Motor neuron (in vitro differentiated cells): ENCODE results near the gene CLTCL1. TPM values are rescaled to one million over a fixed set of nuclear protein-coding genes. Genes with fewer than 3 reads are reported as not detected.

Experiments used
- ATAC-seq, 8 experiments: fragments of 200-7000 bp; cut with Tn5 transposase; replicated peaks in 6 of 8; 2 replicates each; pipeline ENCODE4 v1.8.0; 2021; ENCODE audit warnings: mild to moderate bottlenecking in 8 of 8, moderate library complexity in 8 of 8
- H3K27ac ChIP-seq, 2 donors: fragments of 250-450 bp; sonication (Bioruptor Pico); 2 replicates each; pipeline ENCODE4 v1.9.0; 2021; ENCODE audit warnings: antibody characterized with exemption in 2 of 2, mild to moderate bottlenecking in 2 of 2, moderate library complexity in 1 of 2
- H3K4me1 ChIP-seq, 2 donors: fragments of 250-450 bp; sonication (Bioruptor Pico); replicated peaks in 1 of 2; 2 replicates each; pipeline ENCODE4 v1.6.1; 2021; ENCODE audit warnings: antibody characterized with exemption in 2 of 2, mild to moderate bottlenecking in 2 of 2, moderate library complexity in 1 of 2
- H3K4me3 ChIP-seq, 5 donors: fragments of 250-450 bp; sonication (Bioruptor Pico); 2 replicates each; pipeline ENCODE4 v1.9.0; 2021; ENCODE audit warnings: antibody characterized with exemption in 5 of 5, mild to moderate bottlenecking in 5 of 5, moderate library complexity in 4 of 5
- WGBS, 10 experiments: fragments of 450-650 bp; shearing (Covaris generic); methylation state at CpG; one replicate each; pipeline ENCODE4 v1.0.0; 2022; 5-methylcytosine and 5-hydroxymethylcytosine counted together
- in situ Hi-C, 9 experiments: fragments of 400-800 bp; cut with MboI; loops; one replicate each; pipeline ENCODE4 v1.15.0; 2021; ENCODE audit warnings: low sequenced_read_pairs in 9 of 9, low pct_unique_long_range_greater_than_20kb in 2 of 9; ENCODE audit not compliant: unreplicated experiment in 9 of 9
- total RNA-seq, 8 experiments: library from RNA; unstranded; fragments of 300-600 nt; gene quantifications; 2 replicates each; pipeline versions ENCODE4 v1.2.3 to v1.2.4, GENCODE V29; 2022

The CLTCL1 gene
- total RNA-seq, 8 experiments from 2014 or later = 3.5 to 12.8 (median 6.1) TPM

DNA sequence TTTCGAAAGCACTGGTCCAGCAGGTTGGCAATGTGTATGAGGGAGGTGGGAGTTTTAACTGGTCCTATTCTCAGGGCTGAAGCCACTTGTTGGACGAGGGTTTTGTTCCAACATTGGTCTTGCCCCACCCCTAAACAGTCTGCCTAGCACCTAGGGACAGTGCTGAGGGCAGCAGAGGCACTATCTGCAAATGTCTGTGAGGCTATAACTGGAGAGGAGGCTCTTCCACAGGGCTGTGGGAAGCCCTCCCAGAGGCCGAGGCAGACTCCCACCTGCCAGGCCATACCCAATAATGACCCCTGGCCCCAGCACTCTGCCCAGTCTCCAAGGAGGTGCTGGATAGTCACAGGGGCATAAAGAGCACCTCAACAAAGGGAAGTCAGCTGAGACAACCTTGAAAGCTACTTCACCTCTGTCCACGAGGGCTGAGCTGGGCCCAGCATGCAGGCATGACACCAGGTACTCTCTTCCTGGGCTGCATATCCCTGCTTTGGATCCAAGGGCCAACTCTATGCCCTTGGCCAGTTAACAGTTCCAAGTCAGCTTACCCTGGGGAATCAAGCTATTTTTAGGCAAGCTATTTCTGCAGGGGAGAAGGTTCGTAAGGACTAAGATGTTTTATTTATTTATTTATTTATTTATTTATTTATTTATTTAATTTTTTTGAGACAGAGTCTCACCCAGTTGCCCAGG, 72.8 kb downstream of the CLTCL1 start:
- WGBS, 10 experiments = 0 to 100% (median 78%) methylated on average over 1 to 3 of the region's 5 CpGs; no CpG with 5 or more reads in 1 of the 10 experiments
- no peak for ATAC-seq
- Histone ChIP-seq H3K4me1 (peaks cover 3% of the 10 kb centered on the region in 2 donors), H3K27ac (no peak overlapping the region), H3K4me3 (no peak overlapping the region)
- in situ Hi-C loops = loop anchor here in 1 of 9 experiments (25.0 kb wide), 1 partner anchor 119 kb away; no protein-coding TSS in a partner anchor

GRCh38 chr22:19216579-19216978, 74.9 kb downstream of the CLTCL1 start:
- H3K4me3 ChIP-seq = no peak overlapping the region
- 82 to 100% (median 86%) methylated on average over 1 to 4 of the region's 5 CpGs; no CpG with 5 or more reads in 5 of the 10 experiments for WGBS, 10 experiments

GRCh38 chr22:19215360-19215759, 76.2 kb downstream of the CLTCL1 start:
- WGBS, 10 experiments = 80 to 100% (median 97%) methylated on average over 1 to 9 of the region's 14 CpGs; no CpG with 5 or more reads in 4 of the 10 experiments
- Histone ChIP-seq H3K4me1 (peaks cover 4 to 10% of the 10 kb centered on the region in 2 donors), H3K4me3 (no peak overlapping the region), H3K27ac (no peak overlapping the region)
- ATAC-seq = no peak
- in situ Hi-C loops = loop anchor here in 1 of 9 experiments (25.0 kb wide), 1 partner anchor 122 kb away; no protein-coding TSS in a partner anchor

More at GRCh38 chr22:19216579-19216978, 74.9 kb downstream of the CLTCL1 start:
- in situ Hi-C loops = loop anchor here in 1 of 9 experiments (25.0 kb wide), 1 partner anchor 121 kb away; no protein-coding TSS in a partner anchor
- no peak for ATAC-seq
- Histone ChIP-seq H3K27ac (peak overlapping the region in 1 of 2 donors; percentile 58), H3K4me1 (peaks cover 4 to 10% of the 10 kb centered on the region in 2 donors)

- 0 to 60% (median 22%) methylated on average over 1 to 3 of the region's 4 CpGs; no CpG with 5 or more reads in 3 of the 10 experiments for WGBS, 10 experiments
- peaks cover 4 to 10% of the 10 kb centered on the region in 2 donors for H3K4me1 ChIP-seq
- no peak overlapping the region for H3K27ac ChIP-seq
- in situ Hi-C loops = loop anchor here in 1 of 9 experiments (25.0 kb wide), 1 partner anchor 123 kb away; no protein-coding TSS in a partner anchor
- H3K4me3 ChIP-seq = no peak overlapping the region
- ATAC-seq = peak in 2 of 8 experiments; percentile 43 to 48
Observed at GRCh38 chr22:19214078-19214473, 77.4 kb downstream of the CLTCL1 start.

GRCh38 chr22:19213442-19214077, 78.0 kb downstream of the CLTCL1 start:
- H3K4me1 ChIP-seq = peaks cover 4 to 10% of the 10 kb centered on the region in 2 donors
- no peak overlapping the region for H3K27ac ChIP-seq
- 20 to 70% (median 41%) methylated on average over 1 to 8 of the region's 9 CpGs; no CpG with 5 or more reads in 1 of the 10 experiments for WGBS, 10 experiments
- no peak overlapping the region for H3K4me3 ChIP-seq
- peak in 6 of 8 experiments; percentile 10 to 84 (median 46) for ATAC-seq
- in situ Hi-C loops = loop anchor here in 1 of 9 experiments (25.0 kb wide), 1 partner anchor 124 kb away; no protein-coding TSS in a partner anchor

- Histone ChIP-seq H3K27ac (no peak overlapping the region), H3K4me3 (no peak overlapping the region), H3K4me1 (peaks cover 4 to 8% of the 10 kb centered on the region in 2 donors)
- in situ Hi-C loops = loop anchor here in 1 of 9 experiments (25.0 kb wide), 1 partner anchor 124 kb away; no protein-coding TSS in a partner anchor
- WGBS, 10 experiments = 54 to 100% (median 65%) methylated on average over 1 of the region's 1 CpG; no CpG with 5 or more reads in 4 of the 10 experiments
- ATAC-seq = no peak
Observed at GRCh38 chr22:19213001-19213400, 78.5 kb downstream of the CLTCL1 start.

- Histone ChIP-seq H3K4me3 (no peak overlapping the region), H3K27ac (no peak overlapping the region), H3K4me1 (peaks cover 4 to 8% of the 10 kb centered on the region in 2 donors)
- 50 to 100% (median 96%) methylated on average over 1 of the region's 1 CpG; no CpG with 5 or more reads in 2 of the 10 experiments for WGBS, 10 experiments
- ATAC-seq = no peak
- in situ Hi-C loops = loop anchor here in 1 of 9 experiments (25.0 kb wide), 1 partner anchor 125 kb away; no protein-coding TSS in a partner anchor
Observed at GRCh38 chr22:19212302-19212870, 79.1 kb downstream of the CLTCL1 start.

GRCh38 chr22:19210188-19210587, 81.3 kb downstream of the CLTCL1 start:
- in situ Hi-C loops = loop anchor here in 1 of 9 experiments (25.0 kb wide), 1 partner anchor 127 kb away; no protein-coding TSS in a partner anchor
- 83 to 100% (median 97%) methylated on average over 1 to 12 of the region's 14 CpGs; no CpG with 5 or more reads in 5 of the 10 experiments for WGBS, 10 experiments
- no peak for ATAC-seq
- Histone ChIP-seq H3K4me3 (no peak overlapping the region), H3K27ac (no peak overlapping the region), H3K4me1 (peaks cover 4 to 8% of the 10 kb centered on the region in 2 donors)

DNA sequence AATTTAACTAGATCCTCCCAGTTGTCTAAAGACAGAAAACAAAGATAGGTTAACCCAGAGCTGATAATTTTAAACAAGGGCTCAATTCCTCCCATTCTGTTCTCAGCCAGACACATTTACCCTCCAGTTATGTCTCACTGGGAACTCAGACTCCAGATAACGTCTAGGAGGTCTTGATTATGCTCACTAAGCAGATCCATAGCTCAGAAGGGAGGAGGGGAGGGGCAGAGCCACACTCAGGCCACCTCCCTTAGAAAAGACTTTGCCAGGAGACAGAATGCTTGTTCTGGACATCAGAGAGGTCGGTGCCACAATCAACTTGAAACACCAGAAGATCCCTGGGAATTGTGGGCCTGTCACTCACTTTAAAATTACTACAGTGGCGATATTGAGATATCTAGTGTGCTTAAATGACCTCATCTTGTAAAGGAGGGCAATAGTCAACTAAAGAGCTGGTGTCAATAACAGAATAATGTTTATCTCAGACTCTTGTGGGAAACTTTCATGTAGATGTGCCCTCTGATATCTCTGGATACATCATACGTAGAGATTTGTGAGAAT, 83.2 kb downstream of the CLTCL1 start:
- 43 to 100% (median 81%) methylated on average over 1 to 4 of the region's 4 CpGs; no CpG with 5 or more reads in 1 of the 10 experiments for WGBS, 10 experiments
- Histone ChIP-seq H3K4me1 (peaks cover 0 to 4% of the 10 kb centered on the region in 2 donors), H3K27ac (no peak overlapping the region), H3K4me3 (no peak overlapping the region)
- in situ Hi-C loops = loop anchor here in 1 of 9 experiments (25.0 kb wide), 1 partner anchor 129 kb away; no protein-coding TSS in a partner anchor
- ATAC-seq = no peak

DNA sequence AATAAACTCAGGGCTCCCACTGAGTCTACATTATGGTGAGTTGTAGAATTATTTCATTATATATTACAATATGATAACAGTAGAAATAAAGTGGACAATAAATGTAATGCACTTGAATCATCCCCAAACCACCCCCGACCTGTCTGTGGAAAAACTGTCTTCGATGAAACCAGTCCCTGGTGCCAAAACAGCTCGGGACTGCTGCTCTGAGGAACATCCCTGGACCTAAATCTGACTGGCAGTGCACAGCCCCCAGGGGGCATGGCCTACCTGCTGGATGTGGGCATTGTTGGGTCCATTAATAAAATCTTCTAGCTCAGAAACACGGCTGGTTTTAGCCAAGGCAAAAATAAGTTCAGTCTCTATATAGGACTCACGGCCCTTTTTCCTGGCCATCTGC, 83.6 kb downstream of the CLTCL1 start:
- WGBS, 10 experiments = 63 to 89% (median 83%) methylated on average over 1 to 5 of the region's 5 CpGs; no CpG with 5 or more reads in 2 of the 10 experiments
- Histone ChIP-seq H3K4me1 (no peaks in the 10 kb centered on the region), H3K4me3 (no peak overlapping the region), H3K27ac (peak overlapping the region in 1 of 2 donors; percentile 13)
- in situ Hi-C loops = loop anchor here in 1 of 9 experiments (25.0 kb wide), 1 partner anchor 129 kb away; no protein-coding TSS in a partner anchor
- no peak for ATAC-seq

DNA sequence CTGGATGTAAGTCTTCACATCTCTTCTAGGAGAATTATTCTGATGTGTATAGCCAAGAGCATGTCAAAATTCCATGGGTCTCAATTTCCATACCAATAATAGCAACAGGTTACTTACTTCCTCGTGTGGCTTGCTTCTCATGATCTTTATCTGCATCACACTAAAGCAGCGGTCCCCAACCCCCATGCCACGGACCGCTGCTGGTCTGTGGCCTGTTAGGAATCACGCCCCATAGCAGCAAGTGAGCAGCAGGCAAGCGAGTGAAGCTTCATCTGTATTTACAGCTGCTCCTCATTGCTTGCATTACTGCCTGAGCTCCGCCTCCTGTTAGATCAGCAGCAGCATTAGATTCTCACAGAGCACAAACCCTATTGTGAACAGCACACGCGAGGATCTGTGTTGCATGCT, 84.1 kb downstream of the CLTCL1 start:
- peak in 3 of 8 experiments; percentile 80 to 95 (median 95) for ATAC-seq
- in situ Hi-C loops = loop anchor here in 1 of 9 experiments (25.0 kb wide), 1 partner anchor 130 kb away; no protein-coding TSS in a partner anchor
- 35 to 84% (median 54%) methylated on average over 1 to 8 of the region's 9 CpGs; no CpG with 5 or more reads in 2 of the 10 experiments for WGBS, 10 experiments

GRCh38 chr22:19206287-19206686, 85.2 kb downstream of the CLTCL1 start:
- Histone ChIP-seq H3K27ac (no peak overlapping the region), H3K4me3 (no peak overlapping the region), H3K4me1 (no peaks in the 10 kb centered on the region)
- no peak for ATAC-seq
- 89 to 100% (median 96%) methylated on average over 2 to 5 of the region's 6 CpGs; no CpG with 5 or more reads in 1 of the 10 experiments for WGBS, 10 experiments
- in situ Hi-C loops = loop anchor here in 1 of 9 experiments (25.0 kb wide), 1 partner anchor 131 kb away; no protein-coding TSS in a partner anchor

More for the DNA sequence above, 84.1 kb downstream of the CLTCL1 start:
- no peaks in the 10 kb centered on the region for H3K4me1 ChIP-seq
- H3K27ac ChIP-seq = no peak overlapping the region
- H3K4me3 ChIP-seq = no peak overlapping the region
